HEK293 (cell line): ENCODE data around the gene METTL5.
"Not testable (repeated sequence)": the region's sequence is repeated elsewhere in the genome, so short reads cannot be mapped to it uniquely, and the experiment has no call there.

Source experiments
- REPIN1 ChIP-seq: fragments of 450-650 bp; formaldehyde crosslinking; IDR thresholded peaks from 2 replicates; pipeline ENCODE4 v1.5.1; 2017; ENCODE audit warnings: missing biosample characterization, missing genetic modification characterization, low read depth
- TCF7L2 ChIP-seq: IDR thresholded peaks from 2 replicates; pipeline ENCODE4 v1.6.1; 2011; ENCODE audit warnings: low read depth, mild to moderate bottlenecking, inconsistent platforms, low read length, moderate library complexity, borderline replicate concordance
- ZBTB8A ChIP-seq: fragments of 450-650 bp; formaldehyde crosslinking; IDR thresholded peaks from 2 replicates; pipeline ENCODE4 v1.5.1; 2016; ENCODE audit warnings: missing biosample characterization, missing genetic modification characterization
- ZFP3 ChIP-seq: fragments of 450-650 bp; formaldehyde crosslinking; IDR thresholded peaks from 2 replicates; pipeline ENCODE4 v1.5.1; 2016; ENCODE audit warnings: low read depth, missing biosample characterization, missing genetic modification characterization
- ZNF121 ChIP-seq: fragments of 450-650 bp; formaldehyde crosslinking; IDR thresholded peaks from 2 replicates; pipeline ENCODE4 v1.5.1; 2016; ENCODE audit warnings: missing biosample characterization, missing genetic modification characterization
- ZNF18 ChIP-seq: fragments of 450-650 bp; formaldehyde crosslinking; IDR thresholded peaks from 2 replicates; pipeline ENCODE4 v1.5.1; 2016; ENCODE audit warnings: missing biosample characterization, missing genetic modification characterization
- ZNF274 ChIP-seq, 2 experiments: fragments of 200-500 bp in 1 of 2; fragments of 450-650 bp in 1 of 2; sonication (Bioruptor generic) in 1 of 2; formaldehyde crosslinking in 1 of 2; IDR thresholded peaks; 2 replicates each; pipeline versions ENCODE4 v1.5.1 to v1.6.1; 2014 to 2016; ENCODE audit warnings: borderline replicate concordance in 1 of 2, inconsistent platforms in 1 of 2, low read length in 1 of 2, missing biosample characterization in 1 of 2, missing genetic modification characterization in 1 of 2
- ZNF404 ChIP-seq: fragments of 450-650 bp; formaldehyde crosslinking; IDR thresholded peaks from 2 replicates; pipeline ENCODE4 v1.5.1; 2017; ENCODE audit warnings: missing biosample characterization, missing genetic modification characterization
- ZNF585B ChIP-seq: fragments of 450-650 bp; formaldehyde crosslinking; IDR thresholded peaks from 2 replicates; pipeline ENCODE4 v1.5.1; 2016; ENCODE audit warnings: missing biosample characterization, missing genetic modification characterization
- TF ChIP-seq, protein P1 (sequence below): fragments of 450-650 bp; formaldehyde crosslinking; IDR thresholded peaks from 2 replicates; pipeline ENCODE4 v1.5.1; 2016; ENCODE audit warnings: missing biosample characterization, missing genetic modification characterization
- TF ChIP-seq, protein P2 (sequence below): fragments of 450-650 bp; formaldehyde crosslinking; IDR thresholded peaks from 2 replicates; pipeline ENCODE4 v1.5.1; 2016; ENCODE audit warnings: missing biosample characterization, missing genetic modification characterization
- TF ChIP-seq, protein P3 (sequence below): fragments of 450-650 bp; formaldehyde crosslinking; IDR thresholded peaks from 2 replicates; pipeline ENCODE4 v1.5.1; 2016; ENCODE audit warnings: missing biosample characterization, missing genetic modification characterization

DNA sequence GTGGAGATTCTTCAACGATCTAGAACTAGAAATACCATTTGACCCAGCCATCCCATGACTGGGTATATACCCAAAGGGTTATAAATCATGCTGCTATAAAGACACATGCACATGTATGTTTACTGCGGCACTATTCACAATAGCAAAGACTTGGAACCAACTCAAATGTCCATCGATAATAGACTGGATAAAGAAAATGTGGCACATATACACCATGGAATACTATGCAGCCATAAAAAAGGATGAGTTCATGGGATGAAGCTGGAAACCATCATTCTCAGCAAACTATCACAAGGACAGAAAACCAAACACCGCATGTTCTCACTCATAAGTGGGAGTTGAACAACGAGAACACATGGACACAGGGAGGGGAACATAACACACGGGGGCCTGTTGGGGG lies 7.3 kb downstream of the METTL5 start:
- not testable (repeated sequence) for TF ChIP-seq TCF7L2; ZNF274 (IDR thresholded peaks at IDR 0.05; ENCODE audit: low read length); ZNF274 (tag by site-specific recombination; IDR thresholded peaks at IDR 0.05; ENCODE audit: borderline replicate concordance); ZNF121; ZBTB8A (tag by site-specific recombination); ZFP3 (tag by site-specific recombination); ZNF585B; ZNF404; REPIN1 (tag by site-specific recombination); ZNF18 (tag by site-specific recombination)
- TF ChIP-seq, protein P1, sequence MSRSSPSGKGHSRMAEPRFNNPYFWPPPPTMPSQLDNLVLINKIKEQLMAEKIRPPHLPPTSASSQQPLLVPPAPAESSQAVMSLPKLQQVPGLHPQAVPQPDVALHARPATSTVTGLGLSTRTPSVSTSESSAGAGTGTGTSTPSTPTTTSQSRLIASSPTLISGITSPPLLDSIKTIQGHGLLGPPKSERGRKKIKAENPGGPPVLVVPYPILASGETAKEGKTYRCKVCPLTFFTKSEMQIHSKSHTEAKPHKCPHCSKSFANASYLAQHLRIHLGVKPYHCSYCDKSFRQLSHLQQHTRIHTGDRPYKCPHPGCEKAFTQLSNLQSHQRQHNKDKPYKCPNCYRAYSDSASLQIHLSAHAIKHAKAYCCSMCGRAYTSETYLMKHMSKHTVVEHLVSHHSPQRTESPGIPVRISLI (tag by site-specific recombination), result not testable (repeated sequence)
- TF ChIP-seq, protein P2, sequence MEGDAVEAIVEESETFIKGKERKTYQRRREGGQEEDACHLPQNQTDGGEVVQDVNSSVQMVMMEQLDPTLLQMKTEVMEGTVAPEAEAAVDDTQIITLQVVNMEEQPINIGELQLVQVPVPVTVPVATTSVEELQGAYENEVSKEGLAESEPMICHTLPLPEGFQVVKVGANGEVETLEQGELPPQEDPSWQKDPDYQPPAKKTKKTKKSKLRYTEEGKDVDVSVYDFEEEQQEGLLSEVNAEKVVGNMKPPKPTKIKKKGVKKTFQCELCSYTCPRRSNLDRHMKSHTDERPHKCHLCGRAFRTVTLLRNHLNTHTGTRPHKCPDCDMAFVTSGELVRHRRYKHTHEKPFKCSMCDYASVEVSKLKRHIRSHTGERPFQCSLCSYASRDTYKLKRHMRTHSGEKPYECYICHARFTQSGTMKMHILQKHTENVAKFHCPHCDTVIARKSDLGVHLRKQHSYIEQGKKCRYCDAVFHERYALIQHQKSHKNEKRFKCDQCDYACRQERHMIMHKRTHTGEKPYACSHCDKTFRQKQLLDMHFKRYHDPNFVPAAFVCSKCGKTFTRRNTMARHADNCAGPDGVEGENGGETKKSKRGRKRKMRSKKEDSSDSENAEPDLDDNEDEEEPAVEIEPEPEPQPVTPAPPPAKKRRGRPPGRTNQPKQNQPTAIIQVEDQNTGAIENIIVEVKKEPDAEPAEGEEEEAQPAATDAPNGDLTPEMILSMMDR (tag by site-specific recombination), result not testable (repeated sequence)
- TF ChIP-seq, protein P3, sequence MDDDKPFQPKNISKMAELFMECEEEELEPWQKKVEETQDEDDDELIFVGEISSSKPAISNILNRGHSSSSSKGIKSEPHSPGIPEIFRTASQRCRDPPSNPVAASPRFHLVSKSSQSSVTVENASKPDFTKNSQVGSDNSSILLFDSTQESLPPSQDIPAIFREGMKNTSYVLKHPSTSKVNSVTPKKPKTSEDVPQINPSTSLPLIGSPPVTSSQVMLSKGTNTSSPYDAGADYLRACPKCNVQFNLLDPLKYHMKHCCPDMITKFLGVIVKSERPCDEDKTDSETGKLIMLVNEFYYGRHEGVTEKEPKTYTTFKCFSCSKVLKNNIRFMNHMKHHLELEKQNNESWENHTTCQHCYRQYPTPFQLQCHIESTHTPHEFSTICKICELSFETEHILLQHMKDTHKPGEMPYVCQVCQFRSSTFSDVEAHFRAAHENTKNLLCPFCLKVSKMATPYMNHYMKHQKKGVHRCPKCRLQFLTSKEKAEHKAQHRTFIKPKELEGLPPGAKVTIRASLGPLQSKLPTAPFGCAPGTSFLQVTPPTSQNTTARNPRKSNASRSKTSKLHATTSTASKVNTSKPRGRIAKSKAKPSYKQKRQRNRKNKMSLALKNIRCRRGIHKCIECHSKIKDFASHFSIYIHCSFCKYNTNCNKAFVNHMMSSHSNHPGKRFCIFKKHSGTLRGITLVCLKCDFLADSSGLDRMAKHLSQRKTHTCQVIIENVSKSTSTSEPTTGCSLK, result not testable (repeated sequence)
